Panc1 (cell line): Measurements from ENCODE around the gene ASTN2.

ENCODE experiments used
- POLR2AphosphoS5 ChIP-seq: IDR thresholded peaks from 2 replicates; pipeline ENCODE4 v1.6.1; 2012; ENCODE audit warnings: mild to moderate bottlenecking, low read depth, low read length, moderate library complexity
- SIN3A ChIP-seq: IDR thresholded peaks from 2 replicates; pipeline ENCODE4 v1.6.1; 2012; ENCODE audit warnings: low read depth, mild to moderate bottlenecking, low read length, moderate library complexity, borderline replicate concordance; ENCODE audit not compliant: insufficient read depth
- TF ChIP-seq, protein P1 (sequence below): fragments of 450-650 bp; IDR thresholded peaks from 2 replicates; pipeline ENCODE4 v1.5.1; 2017; ENCODE audit warnings: mild to moderate bottlenecking
- TF ChIP-seq, protein P2 (sequence below), 2 experiments: IDR thresholded peaks; 2 replicates each; pipeline ENCODE4 v1.6.1; 2011 to 2012; ENCODE audit warnings: low read depth in 2 of 2, control low read depth in 1 of 2, low read length in 1 of 2, mild to moderate bottlenecking in 1 of 2, moderate library complexity in 1 of 2; ENCODE audit not compliant: insufficient read depth in 1 of 2

DNA sequence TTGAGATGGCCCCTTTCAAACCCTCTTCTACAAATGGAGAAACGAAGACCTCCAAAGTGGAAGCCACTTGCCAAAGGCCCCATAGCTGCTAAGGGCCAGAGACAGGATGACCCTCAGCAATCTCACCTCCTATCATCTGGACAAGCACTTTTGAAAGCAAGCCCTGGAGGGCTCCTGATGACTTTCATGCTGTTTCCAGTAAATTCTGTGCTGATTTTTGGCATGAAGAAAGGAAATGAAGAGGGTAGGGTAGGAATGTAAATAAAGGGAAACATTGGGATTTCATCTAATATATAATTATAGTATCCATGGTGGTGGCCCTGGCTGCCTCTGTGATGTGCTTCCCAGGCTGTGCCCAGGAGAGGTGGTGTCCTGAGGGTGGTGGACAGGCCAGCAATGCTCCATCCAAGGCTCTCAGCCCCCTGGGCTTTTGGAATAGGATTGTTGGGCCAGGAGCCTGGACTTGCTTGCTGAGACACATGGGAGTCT is 935.8 kb downstream of the ASTN2 start:
- TF ChIP-seq, protein P1, sequence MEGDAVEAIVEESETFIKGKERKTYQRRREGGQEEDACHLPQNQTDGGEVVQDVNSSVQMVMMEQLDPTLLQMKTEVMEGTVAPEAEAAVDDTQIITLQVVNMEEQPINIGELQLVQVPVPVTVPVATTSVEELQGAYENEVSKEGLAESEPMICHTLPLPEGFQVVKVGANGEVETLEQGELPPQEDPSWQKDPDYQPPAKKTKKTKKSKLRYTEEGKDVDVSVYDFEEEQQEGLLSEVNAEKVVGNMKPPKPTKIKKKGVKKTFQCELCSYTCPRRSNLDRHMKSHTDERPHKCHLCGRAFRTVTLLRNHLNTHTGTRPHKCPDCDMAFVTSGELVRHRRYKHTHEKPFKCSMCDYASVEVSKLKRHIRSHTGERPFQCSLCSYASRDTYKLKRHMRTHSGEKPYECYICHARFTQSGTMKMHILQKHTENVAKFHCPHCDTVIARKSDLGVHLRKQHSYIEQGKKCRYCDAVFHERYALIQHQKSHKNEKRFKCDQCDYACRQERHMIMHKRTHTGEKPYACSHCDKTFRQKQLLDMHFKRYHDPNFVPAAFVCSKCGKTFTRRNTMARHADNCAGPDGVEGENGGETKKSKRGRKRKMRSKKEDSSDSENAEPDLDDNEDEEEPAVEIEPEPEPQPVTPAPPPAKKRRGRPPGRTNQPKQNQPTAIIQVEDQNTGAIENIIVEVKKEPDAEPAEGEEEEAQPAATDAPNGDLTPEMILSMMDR: no peak
- TF ChIP-seq POLR2AphosphoS5 (no peak), SIN3A (no peak)
- TF ChIP-seq, protein P2, sequence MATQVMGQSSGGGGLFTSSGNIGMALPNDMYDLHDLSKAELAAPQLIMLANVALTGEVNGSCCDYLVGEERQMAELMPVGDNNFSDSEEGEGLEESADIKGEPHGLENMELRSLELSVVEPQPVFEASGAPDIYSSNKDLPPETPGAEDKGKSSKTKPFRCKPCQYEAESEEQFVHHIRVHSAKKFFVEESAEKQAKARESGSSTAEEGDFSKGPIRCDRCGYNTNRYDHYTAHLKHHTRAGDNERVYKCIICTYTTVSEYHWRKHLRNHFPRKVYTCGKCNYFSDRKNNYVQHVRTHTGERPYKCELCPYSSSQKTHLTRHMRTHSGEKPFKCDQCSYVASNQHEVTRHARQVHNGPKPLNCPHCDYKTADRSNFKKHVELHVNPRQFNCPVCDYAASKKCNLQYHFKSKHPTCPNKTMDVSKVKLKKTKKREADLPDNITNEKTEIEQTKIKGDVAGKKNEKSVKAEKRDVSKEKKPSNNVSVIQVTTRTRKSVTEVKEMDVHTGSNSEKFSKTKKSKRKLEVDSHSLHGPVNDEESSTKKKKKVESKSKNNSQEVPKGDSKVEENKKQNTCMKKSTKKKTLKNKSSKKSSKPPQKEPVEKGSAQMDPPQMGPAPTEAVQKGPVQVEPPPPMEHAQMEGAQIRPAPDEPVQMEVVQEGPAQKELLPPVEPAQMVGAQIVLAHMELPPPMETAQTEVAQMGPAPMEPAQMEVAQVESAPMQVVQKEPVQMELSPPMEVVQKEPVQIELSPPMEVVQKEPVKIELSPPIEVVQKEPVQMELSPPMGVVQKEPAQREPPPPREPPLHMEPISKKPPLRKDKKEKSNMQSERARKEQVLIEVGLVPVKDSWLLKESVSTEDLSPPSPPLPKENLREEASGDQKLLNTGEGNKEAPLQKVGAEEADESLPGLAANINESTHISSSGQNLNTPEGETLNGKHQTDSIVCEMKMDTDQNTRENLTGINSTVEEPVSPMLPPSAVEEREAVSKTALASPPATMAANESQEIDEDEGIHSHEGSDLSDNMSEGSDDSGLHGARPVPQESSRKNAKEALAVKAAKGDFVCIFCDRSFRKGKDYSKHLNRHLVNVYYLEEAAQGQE (IDR thresholded peaks at IDR 0.05; ENCODE audit: insufficient read depth in 1 of 2, low read depth in 2 of 2, low read length in 1 of 2): no peak
